GM21515 (cell line): ENCODE results near the gene RAPGEF4.

Experiments
- ATAC-seq: cut with Tn5 transposase; IDR thresholded peaks from one replicate; pipeline ENCODE4 v1.9.1; 2021; ENCODE audit not compliant: unreplicated experiment

The RAPGEF4 gene

GRCh38 chr2:172856606-172857005 lies 121.0 kb downstream of the RAPGEF4 start:
- no peak for ATAC-seq

- ATAC-seq: no peak
Observed at GRCh38 chr2:172858473-172858745, 122.8 kb downstream of the RAPGEF4 start.

DNA sequence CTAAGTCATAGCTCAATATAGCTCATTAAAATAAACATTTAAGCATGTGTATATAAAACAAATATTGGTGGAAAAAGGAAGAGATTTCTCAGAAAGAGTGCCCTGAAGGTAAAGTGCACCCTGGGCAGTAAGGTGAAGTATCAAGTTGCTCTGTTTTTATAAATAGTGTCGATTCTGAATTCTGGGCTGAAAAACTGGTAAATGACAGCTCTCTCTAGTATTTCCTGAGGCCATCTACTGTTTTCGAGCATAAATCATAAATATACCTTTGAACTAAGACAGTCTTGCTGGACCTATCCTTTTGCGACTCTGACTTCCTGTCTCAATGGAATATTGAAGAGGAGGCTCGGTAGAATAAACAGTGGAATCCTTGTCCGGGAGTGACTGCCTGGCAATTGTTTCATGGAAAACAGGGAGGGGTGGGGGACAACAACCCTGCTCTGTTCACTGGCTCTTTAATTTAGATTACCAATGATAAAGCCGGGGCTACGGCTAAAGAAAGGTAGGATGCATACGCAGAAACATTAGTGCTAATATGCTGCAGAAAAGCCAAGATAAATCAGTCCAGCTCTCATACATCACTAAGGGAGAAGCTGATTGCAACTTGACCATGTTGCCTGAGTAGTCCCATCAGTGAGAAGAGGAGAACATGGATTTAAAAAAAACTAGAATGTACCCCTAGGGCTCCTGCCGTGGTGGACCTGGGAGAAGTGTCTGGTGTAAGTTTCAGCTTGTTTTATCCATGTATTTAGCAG lies 124.1 kb downstream of the RAPGEF4 start:
- no peak for ATAC-seq

DNA sequence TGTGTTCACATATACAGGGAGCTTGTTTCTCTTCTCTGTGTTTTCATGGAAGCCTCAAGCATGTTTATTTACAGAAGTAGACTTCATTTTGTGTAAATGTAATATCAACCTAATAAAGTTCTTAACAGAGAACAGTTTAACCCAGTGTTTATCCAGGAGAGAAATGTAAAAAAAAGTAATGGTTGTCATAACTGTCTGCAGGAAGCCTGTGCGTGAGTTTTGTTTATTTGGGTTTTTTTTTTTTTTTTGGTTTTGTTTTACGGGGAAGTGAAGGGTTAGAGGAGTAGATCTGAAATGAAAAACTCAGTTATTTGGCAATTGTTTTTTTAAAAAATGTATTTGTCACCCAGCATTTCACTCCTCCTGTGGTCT lies 124.7 kb downstream of the RAPGEF4 start:
- ATAC-seq: no peak

DNA sequence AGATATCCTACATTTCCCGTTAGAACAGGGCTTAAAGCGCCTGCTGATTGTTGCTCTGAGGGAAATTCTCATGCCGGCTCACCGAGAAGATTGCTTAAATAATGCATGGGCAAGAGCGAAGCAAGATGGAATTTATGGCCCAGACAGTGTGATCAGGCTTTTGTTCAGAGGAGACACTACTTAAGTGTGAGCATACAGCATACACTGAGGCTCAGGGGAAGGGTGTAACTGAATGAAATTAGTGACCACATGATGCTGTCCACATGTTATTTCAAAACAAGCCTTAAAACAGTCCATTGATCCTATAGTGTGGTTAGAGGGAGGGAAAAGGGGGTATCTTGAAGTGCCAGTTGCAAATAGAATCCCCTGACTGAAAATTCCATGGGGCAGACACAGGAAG lies 125.5 kb downstream of the RAPGEF4 start:
- no peak for ATAC-seq

- no peak for ATAC-seq
Observed at GRCh38 chr2:172861656-172862476, 126.2 kb downstream of the RAPGEF4 start.

- ATAC-seq: no peak
Observed at GRCh38 chr2:172863341-172863740, 127.7 kb downstream of the RAPGEF4 start.

- no peak for ATAC-seq
Observed at GRCh38 chr2:172864182-172864581, 128.5 kb downstream of the RAPGEF4 start.

DNA sequence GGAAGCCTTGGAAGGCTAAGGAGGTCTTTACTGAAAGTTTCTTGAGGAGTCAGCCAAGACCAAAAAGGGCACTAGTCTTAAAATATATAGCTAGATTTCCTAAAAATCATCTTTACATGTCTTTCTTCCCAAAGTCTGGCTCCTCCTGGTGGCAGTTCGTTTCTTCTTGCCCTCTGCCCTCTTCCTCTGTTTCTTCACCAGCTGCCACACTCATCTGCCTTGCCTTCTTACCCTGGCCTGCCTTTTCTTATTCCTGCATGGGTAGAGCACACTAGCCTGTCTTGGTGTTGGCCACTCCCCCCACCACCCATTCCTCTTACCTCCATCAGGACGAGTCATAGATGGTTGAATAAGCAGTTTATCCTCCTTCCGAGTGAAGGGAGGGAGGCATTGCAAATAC lies 129.8 kb downstream of the RAPGEF4 start:
- ATAC-seq: no peak

GRCh38 chr2:172869861-172870260 lies 134.2 kb downstream of the RAPGEF4 start:
- no peak for ATAC-seq

GRCh38 chr2:172870396-172870795 lies 134.8 kb downstream of the RAPGEF4 start:
- no peak for ATAC-seq

- no peak for ATAC-seq
Observed at GRCh38 chr2:172877826-172878225, 142.2 kb downstream of the RAPGEF4 start.

DNA sequence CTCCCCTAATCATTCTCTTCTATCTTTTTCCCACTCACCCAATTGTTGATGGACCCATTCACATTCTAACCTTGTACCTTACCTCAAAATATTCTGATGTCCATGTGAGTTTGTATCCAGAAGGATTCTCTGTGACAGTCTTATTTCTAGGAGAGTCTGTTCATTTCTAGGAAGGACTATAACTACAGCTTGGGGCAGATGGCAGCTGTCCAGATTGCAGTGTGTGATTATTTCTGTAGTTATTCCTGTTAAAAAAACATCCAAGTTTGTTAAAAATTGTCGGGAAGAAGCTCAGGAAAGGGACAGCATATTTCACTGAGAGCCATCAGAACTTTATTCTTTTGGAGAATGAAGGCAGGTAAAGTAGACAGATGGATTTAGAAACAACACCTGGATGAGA lies 142.6 kb downstream of the RAPGEF4 start:
- no peak for ATAC-seq

GRCh38 chr2:172884336-172884735 lies 148.7 kb downstream of the RAPGEF4 start:
- ATAC-seq: no peak

DNA sequence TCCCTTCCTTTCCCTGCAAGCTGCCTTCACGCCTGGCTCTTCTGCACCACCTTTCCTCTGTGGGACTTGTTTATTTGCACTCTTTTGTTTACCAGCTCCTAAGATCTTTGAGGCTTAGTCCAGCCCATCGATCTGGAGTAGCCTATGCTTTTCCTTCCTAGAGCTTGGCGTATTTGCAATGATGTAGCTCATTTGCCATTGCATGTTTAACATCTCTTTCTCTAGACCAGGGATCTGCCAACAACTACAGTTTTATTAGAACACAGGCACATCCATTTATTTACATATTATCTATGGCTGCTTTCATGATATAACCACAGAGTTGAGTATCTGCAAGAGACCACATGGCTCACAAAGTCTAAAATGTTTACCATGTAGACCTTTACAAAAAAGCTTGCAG lies 150.4 kb downstream of the RAPGEF4 start:
- no peak for ATAC-seq

DNA sequence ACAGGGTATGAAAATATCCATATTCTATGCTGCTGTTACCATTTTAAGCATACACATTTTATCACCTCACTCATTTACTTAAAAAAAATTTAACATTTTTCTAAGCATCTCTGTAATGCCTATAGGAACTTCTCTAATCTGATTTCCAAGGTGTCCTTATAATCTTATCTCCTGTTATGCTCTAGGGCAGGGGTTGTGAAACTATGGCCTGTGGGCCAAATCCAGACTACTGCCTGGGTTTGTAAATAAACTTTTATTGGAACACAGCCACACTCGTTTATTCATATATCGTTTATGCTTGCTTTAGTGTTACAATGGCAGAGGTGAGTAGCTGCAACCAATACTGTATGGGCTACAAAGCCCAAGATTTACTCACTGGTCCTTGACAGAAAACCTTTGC lies 151.6 kb downstream of the RAPGEF4 start:
- no peak for ATAC-seq

DNA sequence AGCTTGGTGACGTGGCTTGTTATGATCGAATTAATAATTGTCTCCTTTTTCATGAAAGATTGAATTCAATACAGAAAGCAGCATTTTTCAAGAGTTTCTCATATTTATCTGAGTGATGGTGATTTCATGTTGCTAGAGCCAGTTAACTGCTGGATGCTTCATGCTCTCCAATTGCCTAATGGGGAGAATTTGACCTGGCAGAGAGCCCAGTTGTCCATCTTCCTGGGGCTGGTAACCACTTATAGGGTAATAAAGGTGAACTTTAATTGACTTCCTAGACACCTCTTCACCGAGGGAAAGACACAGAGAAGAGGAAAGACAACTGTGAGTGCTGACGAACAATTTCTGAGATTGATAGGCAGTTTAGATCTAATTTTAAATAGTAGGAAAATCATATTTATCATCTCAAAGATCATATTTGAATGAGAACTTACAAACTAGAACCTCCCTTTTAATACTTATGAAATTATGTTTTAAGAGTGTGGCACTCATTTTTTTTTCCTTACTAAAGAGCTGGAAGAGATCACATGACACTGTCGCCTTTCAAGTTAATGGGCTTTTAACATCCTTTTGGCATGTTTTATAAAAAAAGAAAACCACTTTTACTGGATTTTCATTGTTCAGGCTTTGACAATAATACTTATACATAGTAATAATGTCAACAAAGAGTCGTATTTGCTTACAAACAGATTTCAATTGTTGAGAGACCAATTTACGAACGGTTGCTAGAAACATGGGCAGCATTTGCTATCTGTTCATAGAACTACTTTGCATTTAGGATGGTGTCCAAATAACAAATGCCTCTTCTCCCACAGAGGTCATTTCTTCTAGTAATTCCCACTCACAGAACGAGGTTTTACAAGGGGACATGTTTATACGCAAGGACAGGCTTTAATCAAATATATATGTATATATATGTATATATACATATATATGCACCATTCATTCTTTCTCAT lies 153.3 kb downstream of the RAPGEF4 start:
- no peak for ATAC-seq

DNA sequence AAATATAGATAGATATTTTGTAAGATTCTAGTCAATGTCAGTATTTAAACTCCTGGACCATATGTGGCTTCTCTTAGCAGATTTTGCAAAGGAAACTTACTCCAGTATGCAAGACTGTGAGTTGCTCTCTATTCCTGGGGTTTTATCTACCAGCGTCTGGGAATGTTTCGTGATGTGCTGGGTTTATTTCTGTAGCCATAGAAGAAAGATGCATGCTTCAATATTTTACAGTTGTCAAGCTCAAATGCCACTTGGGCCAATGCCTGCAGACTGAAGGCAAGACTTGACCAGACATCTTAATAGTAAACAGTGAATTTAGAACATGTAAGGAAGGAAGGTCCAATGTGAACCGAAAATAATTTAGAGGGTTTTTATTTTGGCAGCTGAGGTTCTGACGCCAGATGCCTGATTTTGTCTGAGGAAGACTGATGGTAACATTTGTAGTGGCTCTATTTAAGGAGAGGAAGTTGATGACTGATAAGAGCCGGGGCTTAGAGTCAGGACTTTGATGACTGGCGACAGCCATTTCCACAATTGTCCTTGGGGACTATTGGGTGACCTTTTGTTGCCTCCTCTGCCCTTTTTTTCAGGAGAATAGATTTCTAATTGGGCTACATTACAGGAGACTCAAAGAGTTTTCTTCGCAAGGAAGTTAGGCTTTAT lies 154.3 kb downstream of the RAPGEF4 start:
- no peak for ATAC-seq

- no peak for ATAC-seq
Observed at GRCh38 chr2:172893111-172893510, 157.5 kb downstream of the RAPGEF4 start.

GRCh38 chr2:172893671-172894070 lies 158.0 kb downstream of the RAPGEF4 start:
- no peak for ATAC-seq
